Measurements from ENCODE around the gene DIP2C.

DNA sequence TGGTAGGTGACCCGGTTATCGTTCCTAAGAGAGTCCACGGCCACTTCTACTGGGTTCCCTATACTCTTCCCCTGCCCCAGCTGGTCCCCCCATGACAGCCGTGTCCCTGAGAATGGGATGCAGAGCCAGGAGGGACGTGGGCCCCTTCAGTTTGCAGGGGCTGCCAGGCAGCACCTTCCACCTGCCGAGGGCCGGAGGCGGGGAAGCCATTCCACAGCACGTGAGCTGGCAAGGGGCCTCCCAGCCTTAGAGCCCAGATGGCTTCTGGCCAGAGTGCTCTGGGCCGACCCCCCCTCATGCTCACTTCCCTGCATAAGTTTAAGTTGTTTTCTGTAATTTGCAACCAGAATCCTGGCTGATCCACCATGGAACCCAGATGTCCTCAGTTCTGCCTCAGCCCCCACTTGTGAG, 39.0 kb downstream of the DIP2C start:
- no peak for TF ChIP-seq TAF1 (IDR thresholded peaks at IDR 0.05; ENCODE audit: borderline replicate concordance, low read depth, low read length)
- no peak for TF ChIP-seq POLR2A (IDR thresholded peaks at IDR 0.05; ENCODE audit: low read depth, low read length)

Data from GM12892 (cell line).